DOHH2 (cell line): Measurements from ENCODE around the gene RASL12.

ENCODE experiments used
- H3F3A ChIP-seq: fragments of 200-600 bp; sonication (generic), shearing (Covaris generic); 2 replicates; pipeline ENCODE4 v1.6.0; 2016; ENCODE audit warnings: antibody characterized with exemption, mild to moderate bottlenecking; ENCODE audit not compliant: control insufficient read depth, insufficient read depth
- H3K27ac ChIP-seq: fragments of 200-600 bp; sonication (generic); 2 replicates; pipeline ENCODE4 v1.5.1; 2014; ENCODE audit warnings: low read depth, mild to moderate bottlenecking, low read length, moderate library complexity
- H3K27me3 ChIP-seq: fragments of 200-600 bp; sonication (generic); 2 replicates; pipeline ENCODE4 v1.6.1; 2014; ENCODE audit warnings: mild to moderate bottlenecking, low read length, mixed read lengths; ENCODE audit not compliant: control insufficient read depth
- H3K36me3 ChIP-seq: fragments of 200-600 bp; sonication (generic); 2 replicates; pipeline ENCODE4 v1.6.1; 2014; ENCODE audit warnings: mild to moderate bottlenecking, low read length, moderate library complexity, mixed read lengths; ENCODE audit not compliant: control insufficient read depth
- H3K4me1 ChIP-seq: fragments of 200-600 bp; sonication (generic); 2 replicates; pipeline ENCODE4 v1.6.1; 2014; ENCODE audit warnings: mild to moderate bottlenecking, low read length, mixed read lengths; ENCODE audit not compliant: control insufficient read depth
- H3K4me2 ChIP-seq: fragments of 200-600 bp; sonication (generic); 2 replicates; pipeline ENCODE4 v1.6.0; 2014; ENCODE audit warnings: mild to moderate bottlenecking, low read length, moderate library complexity
- H3K4me3 ChIP-seq: fragments of 200-600 bp; sonication (generic); 2 replicates; pipeline ENCODE4 v1.5.1; 2014; ENCODE audit warnings: mild to moderate bottlenecking, low read length, mixed read lengths
- H3K79me2 ChIP-seq: fragments of 200-600 bp; sonication (generic); 2 replicates; pipeline ENCODE4 v1.6.1; 2014; ENCODE audit warnings: mild to moderate bottlenecking, low read length, mixed read lengths; ENCODE audit not compliant: control insufficient read depth
- H3K9me2 ChIP-seq: fragments of 200-600 bp; sonication (generic); replicated peaks from 2 replicates; pipeline ENCODE4 v1.6.1; 2014; ENCODE audit warnings: mild to moderate bottlenecking, low read length, mixed read lengths; ENCODE audit not compliant: control insufficient read depth
- H3K9me3 ChIP-seq: fragments of 200-600 bp; sonication (generic); 2 replicates; pipeline ENCODE4 v1.6.1; 2014; ENCODE audit warnings: antibody characterized with exemption, low read length, mixed read lengths; ENCODE audit not compliant: control insufficient read depth, insufficient read depth
- H4K20me1 ChIP-seq: fragments of 200-600 bp; sonication (generic); 2 replicates; pipeline ENCODE4 v1.6.0; 2014; ENCODE audit warnings: low read depth, mild to moderate bottlenecking, antibody characterized with exemption, low read length, moderate library complexity; ENCODE audit not compliant: control insufficient read depth, insufficient read depth
- EZH2phosphoT487 ChIP-seq: fragments of 200-600 bp; sonication (generic); IDR thresholded peaks from 2 replicates; pipeline ENCODE4 v1.6.1; 2017; ENCODE audit warnings: borderline replicate concordance, mild to moderate bottlenecking, antibody characterized with exemption, low read length, moderate library complexity, mixed read lengths
- TF ChIP-seq, protein P1 (sequence below): fragments of 200-600 bp; sonication (generic); IDR thresholded peaks from one replicate; pipeline ENCODE4 v1.5.1; 2014; ENCODE audit warnings: antibody characterized with exemption, mild to moderate bottlenecking, low read depth, low read length; ENCODE audit not compliant: poor library complexity, severe bottlenecking

RASL12 gene

GRCh38 chr15:65091946-65092770 lies 24.4 kb upstream of the RASL12 start:
- TF ChIP-seq, protein P1, sequence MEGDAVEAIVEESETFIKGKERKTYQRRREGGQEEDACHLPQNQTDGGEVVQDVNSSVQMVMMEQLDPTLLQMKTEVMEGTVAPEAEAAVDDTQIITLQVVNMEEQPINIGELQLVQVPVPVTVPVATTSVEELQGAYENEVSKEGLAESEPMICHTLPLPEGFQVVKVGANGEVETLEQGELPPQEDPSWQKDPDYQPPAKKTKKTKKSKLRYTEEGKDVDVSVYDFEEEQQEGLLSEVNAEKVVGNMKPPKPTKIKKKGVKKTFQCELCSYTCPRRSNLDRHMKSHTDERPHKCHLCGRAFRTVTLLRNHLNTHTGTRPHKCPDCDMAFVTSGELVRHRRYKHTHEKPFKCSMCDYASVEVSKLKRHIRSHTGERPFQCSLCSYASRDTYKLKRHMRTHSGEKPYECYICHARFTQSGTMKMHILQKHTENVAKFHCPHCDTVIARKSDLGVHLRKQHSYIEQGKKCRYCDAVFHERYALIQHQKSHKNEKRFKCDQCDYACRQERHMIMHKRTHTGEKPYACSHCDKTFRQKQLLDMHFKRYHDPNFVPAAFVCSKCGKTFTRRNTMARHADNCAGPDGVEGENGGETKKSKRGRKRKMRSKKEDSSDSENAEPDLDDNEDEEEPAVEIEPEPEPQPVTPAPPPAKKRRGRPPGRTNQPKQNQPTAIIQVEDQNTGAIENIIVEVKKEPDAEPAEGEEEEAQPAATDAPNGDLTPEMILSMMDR, result no peak
- TF ChIP-seq EZH2phosphoT487, result no peak
- Histone ChIP-seq H4K20me1 (no peaks in the 10 kb centered on the region), H3K4me2 (no peak overlapping the region), H3F3A (no peaks in the 10 kb centered on the region), H3K4me1 (no peaks in the 10 kb centered on the region), H3K9me2 (no peaks in the 10 kb centered on the region), H3K4me3 (no peak overlapping the region), H3K36me3 (no peaks in the 10 kb centered on the region), H3K79me2 (no peaks in the 10 kb centered on the region), H3K27ac (no peak overlapping the region), H3K9me3 (no peaks in the 10 kb centered on the region), H3K27me3 (no peaks in the 10 kb centered on the region)

DNA sequence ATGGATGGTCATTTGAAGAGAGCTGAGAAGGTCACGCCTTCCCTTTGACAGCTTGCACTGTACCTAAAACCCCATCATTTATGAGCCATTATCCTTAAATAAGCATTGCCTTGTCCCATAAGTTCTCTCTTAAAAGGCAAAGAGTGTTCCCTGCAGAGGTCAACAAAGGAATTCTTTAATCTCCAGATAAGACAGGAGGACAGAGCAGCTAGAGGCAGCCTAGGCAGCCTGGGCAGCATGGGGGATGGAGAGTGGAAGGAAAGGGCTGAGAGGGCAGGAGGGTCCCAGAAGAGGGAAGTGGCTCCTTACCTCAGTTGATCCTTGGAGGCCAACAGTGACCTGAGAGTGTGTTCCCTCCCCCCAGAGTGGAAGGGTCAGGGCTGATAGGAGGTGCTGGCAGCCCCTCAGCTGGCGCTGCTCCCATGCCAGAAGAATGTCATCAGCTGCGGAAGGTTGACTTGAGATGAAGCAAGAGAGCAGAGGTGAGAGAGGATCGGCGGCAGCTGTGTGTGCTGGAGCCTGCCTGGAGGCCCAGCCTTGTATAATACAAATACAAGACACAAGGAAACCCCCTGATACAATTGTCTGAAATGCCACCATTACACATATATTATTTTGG lies 21.5 kb upstream of the RASL12 start:
- no peaks in the 10 kb centered on the region for H3K9me3 ChIP-seq
- H3K27me3 ChIP-seq, result peaks cover 16% of the 10 kb centered on the region
- H3K4me2 ChIP-seq, result no peak overlapping the region
- H3K27ac ChIP-seq, result no peak overlapping the region
- TF ChIP-seq, protein P1, result no peak
- TF ChIP-seq EZH2phosphoT487, result no peak
- H3K36me3 ChIP-seq, result no peaks in the 10 kb centered on the region
- H4K20me1 ChIP-seq, result no peaks in the 10 kb centered on the region
- no peaks in the 10 kb centered on the region for H3F3A ChIP-seq
- H3K79me2 ChIP-seq, result no peaks in the 10 kb centered on the region
- no peaks in the 10 kb centered on the region for H3K4me1 ChIP-seq
- H3K4me3 ChIP-seq, result no peak overlapping the region
- no peaks in the 10 kb centered on the region for H3K9me2 ChIP-seq

- H3K4me3 ChIP-seq, result no peak overlapping the region
- no peak overlapping the region for H3K4me2 ChIP-seq
- H4K20me1 ChIP-seq, result no peaks in the 10 kb centered on the region
- peaks cover 23% of the 10 kb centered on the region for H3K27me3 ChIP-seq
- H3K4me1 ChIP-seq, result no peaks in the 10 kb centered on the region
- no peaks in the 10 kb centered on the region for H3F3A ChIP-seq
- H3K36me3 ChIP-seq, result no peaks in the 10 kb centered on the region
- no peaks in the 10 kb centered on the region for H3K79me2 ChIP-seq
- H3K9me2 ChIP-seq, result no peaks in the 10 kb centered on the region
- H3K27ac ChIP-seq, result no peak overlapping the region
- H3K9me3 ChIP-seq, result no peaks in the 10 kb centered on the region
- TF ChIP-seq, protein P1, result no peak
- no peak for TF ChIP-seq EZH2phosphoT487
Measured at GRCh38 chr15:65088643-65089021, 20.8 kb upstream of the RASL12 start.
